HepG2 (cell line): ENCODE data around the gene FBXW2.

Experiments used
- CTCF ChIP-seq: sonication (generic); formaldehyde crosslinking; IDR thresholded peaks from 2 replicates; pipeline ENCODE4 v1.5.0; 2020; ENCODE audit warnings: mild to moderate bottlenecking, missing genetic modification reagents, moderate library complexity
- DBP ChIP-seq: sonication (generic); formaldehyde crosslinking; IDR thresholded peaks from 2 replicates; pipeline ENCODE4 v1.4.0; 2020; ENCODE audit warnings: missing genetic modification reagents; ENCODE audit errors: not compliant biosample characterization
- RFX5 ChIP-seq: IDR thresholded peaks from 2 replicates; pipeline ENCODE4 v1.6.1; 2011; ENCODE audit warnings: low read depth, low read length, improper control_type of control experiment
- SRF ChIP-seq: IDR thresholded peaks from 2 replicates; pipeline ENCODE4 v1.6.1; 2011; ENCODE audit warnings: mild to moderate bottlenecking, low read depth, low read length, moderate library complexity
- TBP ChIP-seq: sonication (generic); formaldehyde crosslinking; IDR thresholded peaks from 2 replicates; pipeline ENCODE4 v1.5.0; 2020; ENCODE audit warnings: missing genetic modification reagents
- YY1 ChIP-seq: IDR thresholded peaks from 2 replicates; pipeline ENCODE4 v1.6.1; 2011; ENCODE audit warnings: low read length, low read depth, moderate library complexity, mild to moderate bottlenecking; ENCODE audit not compliant: insufficient read depth, insufficient replicate concordance
- ZNF274 ChIP-seq: sonication (generic); formaldehyde crosslinking; IDR thresholded peaks from 2 replicates; pipeline ENCODE4 v1.5.1; 2020; ENCODE audit warnings: mild to moderate bottlenecking, missing genetic modification reagents

DNA sequence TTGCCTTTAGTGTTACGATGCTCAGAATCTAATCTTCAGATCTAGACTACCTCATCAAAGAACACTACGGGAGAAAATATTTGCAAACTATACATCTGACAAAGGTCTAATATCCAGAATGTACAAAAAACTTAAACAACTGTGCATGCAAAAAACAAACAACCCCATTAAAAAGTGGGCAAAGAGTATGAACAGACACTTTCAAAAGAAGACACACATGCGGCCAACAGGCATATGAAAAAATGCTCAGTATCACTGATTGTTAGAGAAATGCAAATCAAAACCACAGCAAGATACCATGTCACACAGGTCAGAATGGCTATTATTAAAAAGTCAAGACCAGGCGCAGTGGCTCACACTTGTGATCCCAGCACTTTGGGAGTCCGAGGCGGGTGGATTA, 47.9 kb downstream of the FBXW2 start:
- no peak for TF ChIP-seq CTCF (CRISPR knock-in tag)
- TF ChIP-seq ZNF274 (CRISPR knock-in tag): no peak
- no peak for TF ChIP-seq YY1
- no peak for TF ChIP-seq SRF
- TF ChIP-seq RFX5: no peak
- TF ChIP-seq DBP (CRISPR knock-in tag): no peak
- TF ChIP-seq TBP (CRISPR knock-in tag): no peak
